Gastroesophageal sphincter (tissue), 4 donors: ENCODE results near the gene PPFIA3. TPM values are rescaled to one million over a fixed set of nuclear protein-coding genes. Genes with fewer than 3 reads are reported as not detected.
A peak's percentile ranks its signal among the peaks of the same experiment; 100 is the strongest.

Experiments used
- ATAC-seq: fragments of 150-250 bp; one replicate; pipeline ENCODE4 v1.9.1; 2016; ENCODE audit warnings: mild to moderate bottlenecking, moderate library complexity
- H3K27ac ChIP-seq, 4 donors: fragments of 200-600 bp; sonication (generic) in 3 of 4; 1 replicate in 3 of 4; 2 replicates in 1 of 4; pipeline ENCODE4 v1.5.1; 2016 to 2019
- H3K27me3 ChIP-seq: fragments of 200-600 bp; sonication (generic); one replicate; pipeline ENCODE4 v1.5.1; 2019
- H3K36me3 ChIP-seq, 2 donors: fragments of 200-600 bp; sonication (generic); one replicate each; pipeline ENCODE4 v1.5.1; 2019; ENCODE audit warnings: control low read depth in 1 of 2
- H3K4me1 ChIP-seq, 3 donors: fragments of 200-600 bp; sonication (generic); 1 replicate in 2 of 3; 2 replicates in 1 of 3; pipeline ENCODE4 v1.5.1; 2016 to 2019; ENCODE audit warnings: control low read depth in 2 of 3
- H3K4me3 ChIP-seq, 2 donors: fragments of 200-600 bp; sonication (generic); one replicate each; pipeline ENCODE4 v1.5.1; 2019; ENCODE audit warnings: mild to moderate bottlenecking in 1 of 2, moderate library complexity in 1 of 2
- H3K9me3 ChIP-seq, 3 donors: fragments of 200-600 bp; sonication (generic); one replicate each; pipeline ENCODE4 v1.5.1; 2017 to 2019; ENCODE audit warnings: control low read depth in 2 of 3
- EP300 ChIP-seq: sonication (generic); formaldehyde crosslinking; IDR thresholded peaks from one replicate; pipeline ENCODE4 v1.6.1; 2017; ENCODE audit warnings: antibody characterized with exemption, mild to moderate bottlenecking
- POLR2A ChIP-seq, 2 donors: fragments of 450-650 bp; IDR thresholded peaks; one replicate each; pipeline ENCODE4 v1.6.1; 2017; ENCODE audit warnings: antibody characterized with exemption in 2 of 2, mild to moderate bottlenecking in 2 of 2, moderate library complexity in 1 of 2
- POLR2AphosphoS5 ChIP-seq: sonication (generic); formaldehyde crosslinking; IDR thresholded peaks from one replicate; pipeline ENCODE4 v1.6.1; 2017; ENCODE audit warnings: antibody characterized with exemption
- WGBS, 2 donors: methylation state at CpG; one replicate each; pipeline ENCODE4 v1.1.5; 2018; ENCODE audit warnings: low coverage in 1 of 2; 5-methylcytosine and 5-hydroxymethylcytosine counted together
- total RNA-seq, 4 donors: library from RNA; depleted of rRNA; stranded (reverse); fragments of >200 nt; gene quantifications; one replicate each; pipeline ENCODE4 v1.1.0, GENCODE V29; 2016
- TF ChIP-seq, protein P1 (sequence below), 4 experiments: fragments of 200-600 bp in 2 of 4; fragments of 450-650 bp in 2 of 4; sonication (generic) in 1 of 4; IDR thresholded peaks; one replicate each; pipeline ENCODE4 v1.5.1; 2017 to 2019; ENCODE audit warnings: antibody characterized with exemption in 4 of 4, mild to moderate bottlenecking in 2 of 4, moderate library complexity in 2 of 4

PPFIA3 gene
- total RNA-seq, 4 donors from 2014 or later = 3.6 to 7.6 (median 5.0) TPM

DNA sequence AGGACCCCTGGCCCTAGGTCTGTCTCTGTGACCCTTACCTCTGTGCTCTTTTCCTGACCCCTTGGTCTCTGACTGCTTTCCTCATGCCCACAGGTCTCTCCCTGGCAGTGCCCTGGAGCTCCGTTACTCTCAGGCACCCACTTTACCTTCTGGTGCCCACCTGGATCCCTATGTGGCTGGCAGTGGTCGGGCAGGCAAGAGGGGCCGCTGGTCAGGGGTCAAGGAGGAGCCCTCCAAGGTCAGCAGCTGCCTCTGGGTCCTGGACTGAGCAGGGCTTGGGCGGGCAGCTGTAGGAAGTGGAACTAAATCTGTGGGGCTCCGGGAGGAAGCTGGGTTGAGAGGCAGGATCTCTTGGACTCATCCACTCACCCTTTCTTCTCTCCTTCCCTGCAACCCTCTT is 16.3 kb downstream of the PPFIA3 start:
- 60% methylated on average over 1 of the region's 5 CpGs; no CpG with 5 or more reads in 1 of the 2 donors for WGBS, 2 donors
- ATAC-seq = no peak
- Histone ChIP-seq H3K27ac (peak overlapping the region in 2 of 4 donors; percentile 34 to 73), H3K36me3 (no peaks in the 10 kb centered on the region), H3K9me3 (no peaks in the 10 kb centered on the region), H3K27me3 (no peaks in the 10 kb centered on the region), H3K4me3 (no peak overlapping the region), H3K4me1 (peaks cover 0 to 31% (median 12%) of the 10 kb centered on the region in 3 donors)
- TF ChIP-seq, protein P1, sequence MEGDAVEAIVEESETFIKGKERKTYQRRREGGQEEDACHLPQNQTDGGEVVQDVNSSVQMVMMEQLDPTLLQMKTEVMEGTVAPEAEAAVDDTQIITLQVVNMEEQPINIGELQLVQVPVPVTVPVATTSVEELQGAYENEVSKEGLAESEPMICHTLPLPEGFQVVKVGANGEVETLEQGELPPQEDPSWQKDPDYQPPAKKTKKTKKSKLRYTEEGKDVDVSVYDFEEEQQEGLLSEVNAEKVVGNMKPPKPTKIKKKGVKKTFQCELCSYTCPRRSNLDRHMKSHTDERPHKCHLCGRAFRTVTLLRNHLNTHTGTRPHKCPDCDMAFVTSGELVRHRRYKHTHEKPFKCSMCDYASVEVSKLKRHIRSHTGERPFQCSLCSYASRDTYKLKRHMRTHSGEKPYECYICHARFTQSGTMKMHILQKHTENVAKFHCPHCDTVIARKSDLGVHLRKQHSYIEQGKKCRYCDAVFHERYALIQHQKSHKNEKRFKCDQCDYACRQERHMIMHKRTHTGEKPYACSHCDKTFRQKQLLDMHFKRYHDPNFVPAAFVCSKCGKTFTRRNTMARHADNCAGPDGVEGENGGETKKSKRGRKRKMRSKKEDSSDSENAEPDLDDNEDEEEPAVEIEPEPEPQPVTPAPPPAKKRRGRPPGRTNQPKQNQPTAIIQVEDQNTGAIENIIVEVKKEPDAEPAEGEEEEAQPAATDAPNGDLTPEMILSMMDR (IDR thresholded peaks at IDR 0.05) = no peak
- TF ChIP-seq POLR2A (IDR thresholded peaks at IDR 0.05) = no peak

DNA sequence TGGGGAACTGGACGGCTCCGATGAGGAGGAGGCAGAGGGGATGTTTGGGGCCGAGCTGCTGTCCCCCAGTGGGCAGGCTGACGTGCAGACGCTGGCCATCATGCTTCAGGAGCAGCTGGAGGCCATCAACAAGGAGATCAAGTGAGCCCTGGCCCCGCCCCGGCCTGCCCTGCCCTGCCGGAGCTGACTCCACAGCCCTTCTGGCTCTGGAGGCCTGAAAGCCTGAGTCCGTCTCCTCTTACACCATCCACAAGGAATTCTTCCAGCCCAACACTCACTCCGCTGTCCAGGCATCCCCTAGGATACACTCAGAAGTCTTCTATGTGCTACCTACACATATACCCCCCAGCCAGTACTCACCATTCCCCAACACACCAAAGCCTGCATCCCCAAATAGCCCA is 17.4 kb downstream of the PPFIA3 start:
- H3K27ac ChIP-seq = peak overlapping the region in 3 of 4 donors; percentile 57 to 73 (median 72)
- H3K36me3 ChIP-seq = no peaks in the 10 kb centered on the region
- ATAC-seq = peak; percentile 81

DNA sequence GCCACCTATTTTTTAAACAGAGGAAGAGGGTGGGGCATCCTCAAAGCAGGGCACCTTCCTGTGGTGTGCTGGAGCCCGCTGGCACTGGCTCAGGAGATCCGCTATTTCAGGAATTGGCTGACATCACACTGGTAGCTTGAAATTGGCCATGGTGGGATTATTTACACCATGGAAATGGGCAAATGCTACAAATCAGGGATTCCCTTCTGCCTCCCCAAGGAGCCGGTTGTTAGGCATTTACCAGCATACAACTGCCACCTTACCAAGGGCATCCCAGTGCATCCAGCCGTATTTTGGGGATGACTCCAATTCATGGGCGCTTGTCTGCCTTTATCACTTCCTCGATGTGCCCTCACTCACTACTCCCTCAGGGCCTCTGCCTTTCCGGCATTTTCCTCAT is 21.6 kb downstream of the PPFIA3 start:
- Histone ChIP-seq H3K4me3 (no peak overlapping the region), H3K4me1 (peaks cover 0 to 32% (median 16%) of the 10 kb centered on the region in 3 donors), H3K36me3 (no peaks in the 10 kb centered on the region), H3K9me3 (no peaks in the 10 kb centered on the region), H3K27ac (no peak overlapping the region), H3K27me3 (no peaks in the 10 kb centered on the region)
- TF ChIP-seq POLR2A (IDR thresholded peaks at IDR 0.05) = no peak
- no peak for TF ChIP-seq EP300
- TF ChIP-seq POLR2AphosphoS5 = no peak
- TF ChIP-seq, protein P1 (IDR thresholded peaks at IDR 0.05) = no peak
- WGBS, 2 donors = 92 to 94% methylated on average over 3 to 6 of the region's 7 CpGs
- no peak for ATAC-seq

More for the DNA sequence above, 17.4 kb downstream of the PPFIA3 start:
- Histone ChIP-seq H3K4me1 (peaks cover 0 to 31% (median 12%) of the 10 kb centered on the region in 3 donors), H3K27me3 (no peaks in the 10 kb centered on the region), H3K9me3 (no peaks in the 10 kb centered on the region), H3K4me3 (no peak overlapping the region)
- TF ChIP-seq POLR2AphosphoS5 (no peak), POLR2A (IDR thresholded peaks at IDR 0.05) (no peak), EP300 (no peak)
- TF ChIP-seq, protein P1 (IDR thresholded peaks at IDR 0.05) = no peak
- WGBS, 2 donors = 40 to 56% methylated on average over 3 to 10 of the region's 10 CpGs

DNA sequence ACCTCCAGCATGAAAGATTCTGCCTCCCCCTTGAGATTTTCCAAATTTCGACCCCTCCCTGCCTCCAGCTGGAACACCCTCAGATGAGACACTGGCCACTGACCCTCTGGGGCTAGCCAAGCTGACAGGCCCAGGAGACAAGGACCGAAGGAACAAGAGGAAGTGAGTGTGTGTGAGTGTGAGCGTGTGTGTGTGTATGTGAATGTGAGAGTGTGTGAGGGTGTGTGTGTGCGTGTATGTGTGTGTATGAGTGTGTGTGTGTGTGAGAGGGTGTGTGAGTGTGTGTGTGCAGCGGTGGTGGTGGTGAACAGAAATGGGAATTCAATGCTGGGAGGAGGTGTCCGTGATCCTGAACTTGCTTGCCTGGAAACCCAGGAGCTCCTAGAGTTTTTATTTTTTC is 22.0 kb downstream of the PPFIA3 start:
- TF ChIP-seq, protein P1 (IDR thresholded peaks at IDR 0.05) = no peak
- TF ChIP-seq POLR2A (IDR thresholded peaks at IDR 0.05) (no peak), POLR2AphosphoS5 (no peak), EP300 (no peak)
- Histone ChIP-seq H3K36me3 (no peaks in the 10 kb centered on the region), H3K9me3 (no peaks in the 10 kb centered on the region), H3K27me3 (no peaks in the 10 kb centered on the region), H3K4me3 (no peak overlapping the region), H3K4me1 (peaks cover 0 to 32% (median 20%) of the 10 kb centered on the region in 3 donors), H3K27ac (no peak overlapping the region)
- ATAC-seq = no peak
- 79 to 82% methylated on average over 4 to 5 of the region's 6 CpGs for WGBS, 2 donors

DNA sequence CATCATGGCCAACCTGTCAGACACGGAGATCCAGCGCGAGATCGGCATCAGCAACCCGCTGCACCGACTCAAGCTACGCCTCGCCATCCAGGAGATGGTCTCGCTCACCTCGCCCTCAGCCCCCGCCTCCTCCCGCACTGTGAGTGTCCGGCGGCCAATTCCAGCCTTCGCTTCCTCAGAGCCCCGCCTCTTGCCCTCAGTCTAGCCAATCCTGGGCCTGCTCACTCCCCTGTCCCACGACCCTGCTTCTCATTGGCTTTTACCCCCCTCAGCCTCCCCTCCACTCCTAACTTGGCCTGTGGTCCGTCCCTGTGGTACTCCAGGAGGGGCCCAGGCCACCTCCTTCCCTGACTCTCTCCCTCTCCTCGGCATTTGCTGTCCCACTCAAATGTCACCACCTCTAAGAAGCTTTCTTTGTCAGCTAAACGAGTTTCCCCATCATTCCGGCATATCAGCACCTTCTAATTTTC is 23.6 kb downstream of the PPFIA3 start:
- 0 to 5% methylated on average over 7 to 13 of the region's 21 CpGs for WGBS, 2 donors
- TF ChIP-seq, protein P1 (IDR thresholded peaks at IDR 0.05) = no peak
- no peak for TF ChIP-seq EP300
- TF ChIP-seq POLR2A (IDR thresholded peaks at IDR 0.05) = no peak
- no peak for TF ChIP-seq POLR2AphosphoS5
- peak; percentile 98 for ATAC-seq
- peak overlapping the region; percentile 23 to 56 for H3K4me3 ChIP-seq
- H3K36me3 ChIP-seq = no peaks in the 10 kb centered on the region
- no peaks in the 10 kb centered on the region for H3K27me3 ChIP-seq
- peak overlapping the region in 3 of 4 donors; percentile 45 to 64 (median 47) for H3K27ac ChIP-seq
- peaks cover 0 to 34% (median 21%) of the 10 kb centered on the region in 3 donors for H3K4me1 ChIP-seq
- no peaks in the 10 kb centered on the region for H3K9me3 ChIP-seq
